Measurements from ENCODE around the gene ROMO1. TPM values are rescaled to one million over a fixed set of nuclear protein-coding genes. Genes with fewer than 3 reads are reported as not detected.

Gene ROMO1
- total RNA-seq, 4 donors from 2014 or later: 215 to 328 (median 269) TPM

- no peak for TF ChIP-seq CTCF (IDR thresholded peaks at IDR 0.05; ENCODE audit: low read depth)
Measured at GRCh38 chr20:35710039-35710438, 10.8 kb downstream of the ROMO1 start.

- no peak for TF ChIP-seq CTCF (IDR thresholded peaks at IDR 0.05; ENCODE audit: low read depth)
Measured at GRCh38 chr20:35710884-35711587, 11.8 kb downstream of the ROMO1 start.

GRCh38 chr20:35711588-35712209, 12.5 kb downstream of the ROMO1 start:
- no peak for TF ChIP-seq CTCF (IDR thresholded peaks at IDR 0.05; ENCODE audit: low read depth)

GRCh38 chr20:35714127-35714526, 14.9 kb downstream of the ROMO1 start:
- no peak for TF ChIP-seq CTCF (IDR thresholded peaks at IDR 0.05; ENCODE audit: low read depth)

DNA sequence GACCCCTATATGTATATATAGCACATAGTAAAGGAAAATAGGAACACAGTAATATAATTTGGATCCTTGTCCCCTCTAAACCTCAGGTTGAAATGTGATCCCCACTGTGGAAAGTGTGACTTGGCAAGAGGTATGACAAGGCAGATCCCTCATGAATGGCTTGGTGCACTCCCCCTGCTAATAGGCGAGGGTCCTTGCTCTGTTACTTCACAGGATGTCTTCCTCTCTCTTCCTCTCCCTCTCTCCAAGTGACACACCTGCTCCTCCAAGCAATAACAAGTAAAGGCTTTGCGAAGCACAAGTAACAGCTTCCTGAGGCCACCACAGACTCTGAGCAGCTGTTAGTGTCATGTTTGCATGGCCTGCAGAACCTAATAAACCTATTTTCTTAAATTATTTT, 16.4 kb downstream of the ROMO1 start:
- no peak for TF ChIP-seq CTCF (IDR thresholded peaks at IDR 0.05; ENCODE audit: low read depth)

DNA sequence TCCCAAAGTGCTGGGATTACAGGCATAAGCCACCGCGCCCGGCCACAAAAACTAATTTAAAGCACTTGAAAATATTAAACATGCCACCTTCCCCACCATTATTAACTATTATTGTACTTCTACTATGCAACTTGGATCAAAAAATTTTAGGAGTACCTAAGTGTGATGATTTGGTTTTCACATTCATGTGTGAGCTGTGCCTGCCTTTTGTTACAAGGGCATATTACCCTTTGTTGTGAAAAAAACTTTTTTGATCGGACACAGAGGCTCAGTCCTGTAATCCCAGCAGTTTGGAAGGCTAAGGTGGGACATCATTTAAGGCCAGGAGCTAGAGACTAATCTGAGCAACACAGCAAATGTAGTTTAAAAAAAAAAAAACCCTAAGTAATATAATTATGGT, 17.1 kb downstream of the ROMO1 start:
- no peak for TF ChIP-seq CTCF (IDR thresholded peaks at IDR 0.05; ENCODE audit: low read depth)

DNA sequence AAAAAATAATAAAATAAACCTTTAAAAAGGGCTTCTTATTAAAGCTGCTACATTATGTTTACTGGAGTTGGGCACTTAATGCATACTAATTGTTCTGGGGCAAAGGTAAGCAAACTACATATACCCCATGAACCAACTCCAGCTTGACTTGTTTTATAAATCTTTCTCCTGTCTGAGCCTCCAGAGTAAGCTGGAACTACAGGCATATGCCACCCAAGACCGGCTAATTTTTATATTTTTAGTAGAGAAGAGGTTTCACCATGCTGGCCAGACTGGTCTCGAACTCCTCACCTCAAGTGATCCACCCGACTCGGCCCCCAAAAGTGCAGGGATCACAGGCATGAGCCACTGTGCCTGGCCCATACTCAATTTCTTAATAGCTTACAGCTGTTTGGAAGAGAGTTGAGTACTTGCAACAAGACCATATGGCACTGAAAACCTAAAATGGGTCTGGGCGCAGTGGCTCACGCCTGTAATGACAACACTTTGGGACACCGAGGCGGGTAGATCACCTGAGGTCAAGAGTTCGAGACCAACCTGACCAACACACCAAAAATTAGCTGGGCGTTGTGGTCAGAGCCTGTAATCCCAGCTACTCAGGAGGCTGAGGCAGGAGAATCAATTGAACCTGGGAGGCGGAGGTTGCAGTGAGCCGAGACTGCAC, 19.9 kb downstream of the ROMO1 start:
- no peak for TF ChIP-seq CTCF (IDR thresholded peaks at IDR 0.05; ENCODE audit: low read depth)

All from subcutaneous adipose tissue (tissue), 4 donors.